ENCODE results near the gene TRABD2A.

Gene TRABD2A

DNA sequence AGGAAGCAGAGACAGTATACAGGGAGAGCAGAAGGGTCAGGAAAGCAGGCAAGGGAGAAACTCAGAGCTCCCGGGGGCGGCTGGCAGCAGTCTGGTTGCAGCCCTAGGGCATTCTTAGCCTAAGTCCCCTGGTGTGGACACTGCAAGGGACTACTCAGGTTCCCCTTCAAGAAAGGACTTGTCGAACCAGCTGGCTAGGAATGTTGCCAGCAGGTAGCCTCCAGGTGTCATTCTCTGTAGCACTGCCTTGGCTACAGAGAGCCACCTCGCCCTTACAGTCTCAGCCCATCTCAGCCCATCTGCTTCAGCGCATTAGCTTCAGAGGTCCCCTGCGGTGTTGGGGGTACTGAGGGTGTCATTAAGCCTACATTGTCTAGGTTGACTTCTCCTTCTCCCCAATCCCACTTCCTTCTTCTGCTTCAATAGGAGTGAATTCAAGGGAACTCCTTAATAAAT, 13.3 kb upstream of the TRABD2A start:
- DNase-seq (ENCODE audit: low read depth in 1 of 2, low spot score in 1 of 2) = no peak

DNA sequence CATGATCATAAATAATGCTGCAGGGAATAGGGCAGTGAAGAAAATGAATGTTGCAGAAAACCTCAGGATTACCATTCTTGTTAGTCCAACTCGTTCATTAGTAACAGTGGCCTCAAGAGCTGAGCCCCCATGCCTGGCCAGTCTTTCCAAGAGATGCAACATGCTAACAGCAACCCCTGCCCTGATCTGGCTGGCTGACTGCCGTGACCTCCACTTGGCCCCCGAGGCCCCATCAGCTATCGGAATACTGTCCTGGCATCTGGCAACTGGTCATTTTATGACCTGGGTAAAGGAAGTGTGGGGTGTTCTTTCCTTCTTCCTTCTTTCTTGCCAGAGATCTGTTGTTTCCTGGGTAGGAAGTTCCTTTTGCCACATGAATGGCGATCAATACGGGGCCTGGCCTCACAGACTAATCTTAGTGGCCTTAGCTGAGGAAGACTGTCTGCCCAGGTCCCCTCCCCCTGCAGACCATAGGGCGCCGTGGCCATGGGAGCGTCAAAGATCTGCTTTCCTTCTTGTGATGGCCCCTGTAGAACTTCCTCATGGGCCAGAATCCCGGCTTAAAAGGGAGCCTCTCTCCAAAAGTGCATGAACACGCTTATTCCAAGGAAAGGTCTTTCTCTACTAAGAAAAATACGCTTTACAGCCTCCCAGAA, 10.6 kb upstream of the TRABD2A start:
- DNase-seq (ENCODE audit: low read depth in 1 of 2, low spot score in 1 of 2) = no peak
- TF ChIP-seq GABPA (IDR thresholded peaks at IDR 0.05; ENCODE audit: low read depth) (no peak), POLR2AphosphoS5 (IDR thresholded peaks at IDR 0.05; ENCODE audit: low read depth) (no peak), SPI1 (IDR thresholded peaks at IDR 0.05; ENCODE audit: borderline replicate concordance, low read depth) (no peak)
- TF ChIP-seq, protein P1, sequence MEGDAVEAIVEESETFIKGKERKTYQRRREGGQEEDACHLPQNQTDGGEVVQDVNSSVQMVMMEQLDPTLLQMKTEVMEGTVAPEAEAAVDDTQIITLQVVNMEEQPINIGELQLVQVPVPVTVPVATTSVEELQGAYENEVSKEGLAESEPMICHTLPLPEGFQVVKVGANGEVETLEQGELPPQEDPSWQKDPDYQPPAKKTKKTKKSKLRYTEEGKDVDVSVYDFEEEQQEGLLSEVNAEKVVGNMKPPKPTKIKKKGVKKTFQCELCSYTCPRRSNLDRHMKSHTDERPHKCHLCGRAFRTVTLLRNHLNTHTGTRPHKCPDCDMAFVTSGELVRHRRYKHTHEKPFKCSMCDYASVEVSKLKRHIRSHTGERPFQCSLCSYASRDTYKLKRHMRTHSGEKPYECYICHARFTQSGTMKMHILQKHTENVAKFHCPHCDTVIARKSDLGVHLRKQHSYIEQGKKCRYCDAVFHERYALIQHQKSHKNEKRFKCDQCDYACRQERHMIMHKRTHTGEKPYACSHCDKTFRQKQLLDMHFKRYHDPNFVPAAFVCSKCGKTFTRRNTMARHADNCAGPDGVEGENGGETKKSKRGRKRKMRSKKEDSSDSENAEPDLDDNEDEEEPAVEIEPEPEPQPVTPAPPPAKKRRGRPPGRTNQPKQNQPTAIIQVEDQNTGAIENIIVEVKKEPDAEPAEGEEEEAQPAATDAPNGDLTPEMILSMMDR (IDR thresholded peaks at IDR 0.05; ENCODE audit: insufficient read depth, low read length) = no peak
- TF ChIP-seq, protein P2, sequence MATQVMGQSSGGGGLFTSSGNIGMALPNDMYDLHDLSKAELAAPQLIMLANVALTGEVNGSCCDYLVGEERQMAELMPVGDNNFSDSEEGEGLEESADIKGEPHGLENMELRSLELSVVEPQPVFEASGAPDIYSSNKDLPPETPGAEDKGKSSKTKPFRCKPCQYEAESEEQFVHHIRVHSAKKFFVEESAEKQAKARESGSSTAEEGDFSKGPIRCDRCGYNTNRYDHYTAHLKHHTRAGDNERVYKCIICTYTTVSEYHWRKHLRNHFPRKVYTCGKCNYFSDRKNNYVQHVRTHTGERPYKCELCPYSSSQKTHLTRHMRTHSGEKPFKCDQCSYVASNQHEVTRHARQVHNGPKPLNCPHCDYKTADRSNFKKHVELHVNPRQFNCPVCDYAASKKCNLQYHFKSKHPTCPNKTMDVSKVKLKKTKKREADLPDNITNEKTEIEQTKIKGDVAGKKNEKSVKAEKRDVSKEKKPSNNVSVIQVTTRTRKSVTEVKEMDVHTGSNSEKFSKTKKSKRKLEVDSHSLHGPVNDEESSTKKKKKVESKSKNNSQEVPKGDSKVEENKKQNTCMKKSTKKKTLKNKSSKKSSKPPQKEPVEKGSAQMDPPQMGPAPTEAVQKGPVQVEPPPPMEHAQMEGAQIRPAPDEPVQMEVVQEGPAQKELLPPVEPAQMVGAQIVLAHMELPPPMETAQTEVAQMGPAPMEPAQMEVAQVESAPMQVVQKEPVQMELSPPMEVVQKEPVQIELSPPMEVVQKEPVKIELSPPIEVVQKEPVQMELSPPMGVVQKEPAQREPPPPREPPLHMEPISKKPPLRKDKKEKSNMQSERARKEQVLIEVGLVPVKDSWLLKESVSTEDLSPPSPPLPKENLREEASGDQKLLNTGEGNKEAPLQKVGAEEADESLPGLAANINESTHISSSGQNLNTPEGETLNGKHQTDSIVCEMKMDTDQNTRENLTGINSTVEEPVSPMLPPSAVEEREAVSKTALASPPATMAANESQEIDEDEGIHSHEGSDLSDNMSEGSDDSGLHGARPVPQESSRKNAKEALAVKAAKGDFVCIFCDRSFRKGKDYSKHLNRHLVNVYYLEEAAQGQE (IDR thresholded peaks at IDR 0.05; ENCODE audit: insufficient replicate concordance, low read depth) = no peak
- Histone ChIP-seq H3K27me3 (ENCODE audit: insufficient read depth, poor library complexity, severe bottlenecking) (no peaks in the 10 kb centered on the region), H3K27ac (replicated peaks) (no peak overlapping the region; the same call in 1 of the 2 replicates), H3K4me3 (replicated peaks; ENCODE audit: insufficient read depth, low read length) (no peak overlapping the region)

More for the DNA sequence above, 13.3 kb upstream of the TRABD2A start:
- Histone ChIP-seq H3K27me3 (ENCODE audit: insufficient read depth, poor library complexity, severe bottlenecking) (no peaks in the 10 kb centered on the region), H3K4me3 (replicated peaks; ENCODE audit: insufficient read depth, low read length) (no peak overlapping the region), H3K27ac (replicated peaks) (peak overlapping the region; percentile 37)
- TF ChIP-seq, protein P2 (IDR thresholded peaks at IDR 0.05; ENCODE audit: insufficient replicate concordance, low read depth) = no peak
- TF ChIP-seq SPI1 (IDR thresholded peaks at IDR 0.05; ENCODE audit: borderline replicate concordance, low read depth) = peak; percentile 71; the same call in 1 of the 2 replicates

DNA sequence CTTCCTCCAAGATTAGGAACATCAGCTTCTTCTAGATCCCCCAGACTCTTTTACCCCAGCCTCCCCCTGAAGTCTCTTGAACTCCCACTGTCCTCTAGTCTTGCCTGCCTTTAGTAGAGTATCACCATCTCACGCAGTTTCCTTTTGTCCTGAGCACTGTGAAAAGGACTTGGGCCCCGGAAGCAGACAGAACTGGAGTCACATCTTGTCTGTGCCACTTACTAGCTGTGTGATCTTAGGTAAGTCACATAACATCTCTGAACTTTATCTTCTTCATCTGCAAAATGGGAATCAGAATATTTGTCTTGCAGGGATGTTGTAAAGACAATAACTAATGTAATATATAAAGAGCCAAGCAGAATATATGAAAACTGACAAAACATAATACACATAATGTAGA, 8.4 kb upstream of the TRABD2A start:
- peak overlapping the region; percentile 16 for H3K27ac ChIP-seq (replicated peaks)
- TF ChIP-seq SPI1 (IDR thresholded peaks at IDR 0.05; ENCODE audit: borderline replicate concordance, low read depth) = no peak
- TF ChIP-seq, protein P1 (IDR thresholded peaks at IDR 0.05; ENCODE audit: insufficient read depth, low read length) = no peak
- H3K27me3 ChIP-seq (ENCODE audit: insufficient read depth, poor library complexity, severe bottlenecking) = no peaks in the 10 kb centered on the region
- no peak for DNase-seq (ENCODE audit: low read depth in 1 of 2, low spot score in 1 of 2)
- H3K4me3 ChIP-seq (replicated peaks; ENCODE audit: insufficient read depth, low read length) = no peak overlapping the region

DNA sequence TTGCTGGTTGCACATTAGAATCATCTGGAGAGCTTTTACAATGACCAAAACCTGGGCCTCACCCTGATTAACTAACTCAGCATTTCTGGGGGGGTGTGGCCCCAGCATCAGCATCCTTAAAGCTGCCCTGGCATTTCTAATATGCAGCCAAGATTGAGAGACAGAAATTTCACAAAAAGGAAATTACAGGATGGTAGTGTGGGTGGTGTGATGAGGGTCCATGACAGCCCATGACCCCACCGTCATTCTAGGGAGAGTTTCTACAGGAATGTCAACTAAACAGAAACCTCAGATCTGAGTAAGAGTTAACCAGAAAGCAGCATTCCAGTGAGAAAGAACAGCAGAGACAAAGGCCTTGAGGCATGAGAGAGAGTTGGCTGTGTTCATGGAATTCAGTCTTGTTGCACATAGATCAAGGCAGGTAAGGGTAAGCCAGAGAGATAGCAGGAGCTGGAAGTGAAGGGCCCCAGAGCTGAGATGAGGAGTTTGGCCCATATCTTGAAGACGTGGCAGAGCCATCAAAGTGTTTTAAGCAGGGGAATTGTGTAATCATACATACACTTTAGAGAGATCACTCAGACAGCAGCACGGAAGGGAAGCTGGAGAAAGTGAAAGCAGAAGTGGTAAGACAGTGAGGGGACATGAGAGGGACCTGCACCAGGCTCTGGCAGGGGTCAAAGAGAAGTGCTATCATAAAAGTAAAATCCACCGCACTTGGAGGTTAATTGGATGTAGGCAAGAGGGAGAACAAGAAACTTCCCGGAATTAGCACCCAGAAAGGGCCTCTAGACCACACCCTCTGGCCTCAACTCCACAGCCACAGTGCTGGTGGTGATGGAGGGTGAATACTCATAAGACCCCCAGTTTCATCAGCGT, 7.8 kb upstream of the TRABD2A start:
- Histone ChIP-seq H3K27ac (replicated peaks) (peak overlapping the region; percentile 16), H3K27me3 (ENCODE audit: insufficient read depth, poor library complexity, severe bottlenecking) (no peaks in the 10 kb centered on the region), H3K4me3 (replicated peaks; ENCODE audit: insufficient read depth, low read length) (no peak overlapping the region)
- TF ChIP-seq GABPA (IDR thresholded peaks at IDR 0.05; ENCODE audit: low read depth) (no peak), SPI1 (IDR thresholded peaks at IDR 0.05; ENCODE audit: borderline replicate concordance, low read depth) (peak; percentile 98)
- peak; percentile 84 to 92 for DNase-seq (ENCODE audit: low read depth in 1 of 2, low spot score in 1 of 2)
